Spleen (tissue), 7 donors: ENCODE data around the gene POU2AF1.

Experiments used
- CTCF ChIP-seq, 11 experiments: fragments of 200-600 bp in 7 of 11; fragments of 450-650 bp in 4 of 11; sonication (generic) in 4 of 11; IDR thresholded peaks in 8 of 11; conservative IDR thresholded peaks in 3 of 11; 1 replicate in 7 of 11; 2 replicates in 4 of 11; pipeline versions ENCODE4 v1.4.0 to v1.8.0; 2016 to 2021; ENCODE audit warnings: antibody characterized with exemption in 11 of 11, inconsistent platforms in 4 of 11, mild to moderate bottlenecking in 1 of 11
- POLR2A ChIP-seq, 3 donors: fragments of 450-650 bp; IDR thresholded peaks; one replicate each; pipeline ENCODE4 v1.5.1; 2017; ENCODE audit warnings: antibody characterized with exemption in 3 of 3, mild to moderate bottlenecking in 1 of 3
- donor health status: DM: no; HTN: no; CAD: no; lungs with moderate emphysema.
- donor health status: DM: no; HTN: no; CAD: no.
- donor health status: DM: no; HTN: no; CAD: no.

- TF ChIP-seq CTCF (IDR thresholded peaks at IDR 0.05 in 8 of 11, conservative IDR thresholded peaks at IDR 0.05 in 3 of 11): no peak
- TF ChIP-seq POLR2A (IDR thresholded peaks at IDR 0.05): no peak
These were observed 5.5 kb downstream of the POU2AF1 start for GRCh38 chr11:111373590-111373989.
